KG1 (cell line): ENCODE data around the gene RRAS2.
"Not testable (repeated sequence)": the region's sequence is repeated elsewhere in the genome, so short reads cannot be mapped to it uniquely, and the experiment has no call there.

Experiments used
- DNase-seq: peaks from one replicate; lab custom pipeline; 2025; lab: John Stamatoyannopoulos, UW

The RRAS2 gene

GRCh38 chr11:14358729-14359439 lies at the start of gene RRAS2:
Gene RRAS2 (minus strand): TSS chr11:14359183. CDS start chr11:14358870, 313 bp downstream.
- DNase-seq, result no peak

- no peak for DNase-seq
Observed at GRCh38 chr11:14408612-14409011, 49.6 kb upstream of the RRAS2 start.

GRCh38 chr11:14406116-14406515 lies 47.1 kb upstream of the RRAS2 start:
- not testable (repeated sequence) for DNase-seq

- DNase-seq, result not testable (repeated sequence)
Observed at GRCh38 chr11:14403528-14403927, 44.5 kb upstream of the RRAS2 start.

GRCh38 chr11:14399087-14399486 lies 40.1 kb upstream of the RRAS2 start:
- DNase-seq, result no peak

- DNase-seq, result no peak
Observed at GRCh38 chr11:14396273-14396672, 37.3 kb upstream of the RRAS2 start.

GRCh38 chr11:14393889-14394288 lies 34.9 kb upstream of the RRAS2 start:
- no peak for DNase-seq

- no peak for DNase-seq
Observed at GRCh38 chr11:14393129-14393528, 34.1 kb upstream of the RRAS2 start.

- no peak for DNase-seq
Observed at GRCh38 chr11:14390669-14391068, 31.7 kb upstream of the RRAS2 start.

GRCh38 chr11:14388352-14388751 lies 29.4 kb upstream of the RRAS2 start:
- no peak for DNase-seq

GRCh38 chr11:14386895-14387480 lies 28.0 kb upstream of the RRAS2 start:
- DNase-seq, result no peak

- no peak for DNase-seq
Observed at GRCh38 chr11:14386081-14386480, 27.1 kb upstream of the RRAS2 start.

- no peak for DNase-seq
Observed at GRCh38 chr11:14384338-14384737, 25.4 kb upstream of the RRAS2 start.

GRCh38 chr11:14381968-14382367 lies 23.0 kb upstream of the RRAS2 start:
- DNase-seq, result no peak

- DNase-seq, result no peak
Observed at GRCh38 chr11:14380947-14381561, 22.1 kb upstream of the RRAS2 start.

GRCh38 chr11:14380125-14380936 lies 21.3 kb upstream of the RRAS2 start:
- DNase-seq, result no peak

GRCh38 chr11:14378171-14378570 lies 19.2 kb upstream of the RRAS2 start:
- DNase-seq, result no peak

GRCh38 chr11:14376920-14377319 lies 17.9 kb upstream of the RRAS2 start:
- DNase-seq, result no peak

- DNase-seq, result no peak
Observed at GRCh38 chr11:14374922-14375830, 16.2 kb upstream of the RRAS2 start.

GRCh38 chr11:14373941-14374646 lies 15.1 kb upstream of the RRAS2 start:
- no peak for DNase-seq

- no peak for DNase-seq
Observed at GRCh38 chr11:14372011-14372410, 13.0 kb upstream of the RRAS2 start.
